Measurements from ENCODE around the gene NPIPB2.

NPIPB2 gene

GRCh38 chr16:11877374-11877773, 64.5 kb downstream of the NPIPB2 start:
- Histone ChIP-seq H3K36me3 (replicated peaks; ENCODE audit: insufficient read depth, low read length) (peaks cover 16% of the 10 kb centered on the region), H3K4me3 (ENCODE audit: low read length) (no peak overlapping the region), H3K27me3 (replicated peaks; ENCODE audit: insufficient read depth, low read length) (no peaks in the 10 kb centered on the region), H3K4me2 (ENCODE audit: low read depth, low read length) (no peak overlapping the region), H3K79me2 (ENCODE audit: low read length) (peaks cover 31% of the 10 kb centered on the region), H3K9me2 (replicated peaks; ENCODE audit: insufficient read depth, low read length) (no peaks in the 10 kb centered on the region), H3F3A (ENCODE audit: insufficient read depth, low read length) (no peaks in the 10 kb centered on the region), H2AFZ (ENCODE audit: low read length) (no peak overlapping the region), H3K4me1 (ENCODE audit: low read length) (no peaks in the 10 kb centered on the region), H3K9me3 (replicated peaks; ENCODE audit: insufficient read depth, low read length) (no peaks in the 10 kb centered on the region), H3K9ac (ENCODE audit: low read length) (no peak overlapping the region), H4K20me1 (ENCODE audit: insufficient read depth, low read length) (no peaks in the 10 kb centered on the region), H3K27ac (ENCODE audit: low read length) (no peak overlapping the region)
- DNase-seq = no peak
- no peak for TF ChIP-seq EZH2 (optimal IDR thresholded peaks at IDR 0.05; ENCODE audit: low read depth, low read length)
- no peak for TF ChIP-seq CTCF (IDR thresholded peaks at IDR 0.05; ENCODE audit: low read length)
- no peak for TF ChIP-seq EZH2phosphoT487 (IDR thresholded peaks at IDR 0.05; ENCODE audit: low read length)
